ENCODE results near the gene TTC23.

TTC23 gene

DNA sequence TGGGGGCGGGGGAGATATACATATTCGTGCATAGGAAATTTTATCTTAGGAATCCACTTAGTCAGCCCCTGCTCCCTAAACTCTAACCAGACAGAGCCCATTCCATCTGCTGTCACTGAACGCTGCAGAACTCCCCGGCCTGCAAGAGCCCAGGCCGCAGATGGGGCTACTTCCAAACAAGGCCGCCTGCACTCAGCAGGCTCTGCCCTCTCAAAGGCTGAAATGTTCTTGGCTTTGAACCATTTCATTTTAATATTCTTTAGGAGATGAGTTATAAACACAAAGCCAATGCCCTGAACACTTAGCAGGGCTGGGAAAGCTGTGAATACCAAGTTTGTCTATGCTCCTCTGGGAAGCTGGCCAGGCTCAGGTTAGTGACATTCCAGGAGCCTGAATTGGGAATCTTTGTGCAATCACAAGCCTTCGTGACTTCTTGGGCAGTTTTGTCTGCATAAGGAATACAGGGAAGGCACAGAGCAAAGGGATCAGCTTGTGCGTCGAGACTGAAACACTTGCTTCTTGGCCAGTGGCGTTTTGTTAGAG is 79.5 kb downstream of the TTC23 start:
- DNase-seq (ENCODE audit: low read depth), result no peak
- TF ChIP-seq CTCF (IDR thresholded peaks at IDR 0.05; ENCODE audit: insufficient read depth, low read depth, low read length, missing control alignments), result no peak
- H3K4me3 ChIP-seq (ENCODE audit: low read depth, low read length), result no peak overlapping the region

DNA sequence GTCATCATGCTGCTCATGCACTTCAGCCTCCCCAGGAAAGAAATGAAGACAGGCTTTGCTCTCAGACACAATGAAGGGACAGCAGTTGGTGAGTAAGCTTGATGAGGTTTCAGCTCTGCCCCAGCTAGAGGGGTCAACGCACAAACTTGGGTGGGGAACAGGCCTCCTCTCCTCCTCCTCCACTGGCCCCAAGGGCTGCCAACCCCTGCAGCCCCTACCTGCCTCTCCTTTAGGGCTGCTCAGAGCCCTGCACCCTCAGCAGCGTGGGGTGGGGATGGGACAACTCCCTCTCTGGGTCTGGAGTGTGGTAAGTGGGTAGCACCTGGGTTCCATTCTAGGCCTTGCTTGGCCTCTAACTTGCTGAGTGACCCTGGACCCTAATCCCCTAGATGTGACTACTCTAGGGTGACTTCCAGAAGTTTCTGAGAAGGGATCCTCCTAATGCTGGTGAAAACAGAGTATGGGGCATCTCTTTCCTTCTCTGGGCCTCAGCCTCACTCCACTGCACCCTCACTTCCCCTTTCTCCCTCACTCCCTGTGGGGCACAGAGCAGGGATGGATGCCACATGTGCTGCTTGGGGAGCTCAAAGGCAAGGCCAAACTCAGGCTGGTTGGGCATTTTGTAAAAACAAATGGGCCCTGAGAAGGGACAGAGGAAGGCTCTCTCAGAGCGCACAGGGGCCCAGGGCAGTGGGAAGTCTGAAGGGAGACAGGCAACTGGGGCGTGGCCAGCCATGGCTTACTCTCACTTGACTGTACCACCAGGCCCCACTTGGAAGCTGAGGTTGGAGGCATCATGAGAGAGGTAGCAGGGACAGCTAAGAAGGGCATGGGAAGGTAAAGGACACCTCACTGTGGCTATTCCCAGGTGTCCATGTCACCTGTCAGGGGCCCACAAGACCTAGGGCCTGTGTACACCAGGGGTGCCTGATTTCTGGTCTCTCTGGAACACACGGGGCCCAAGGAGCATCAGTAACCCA is 80.5 kb downstream of the TTC23 start:
- TF ChIP-seq CTCF (IDR thresholded peaks at IDR 0.05; ENCODE audit: insufficient read depth, low read depth, low read length, missing control alignments), result no peak
- no peak overlapping the region for H3K4me3 ChIP-seq (ENCODE audit: low read depth, low read length)
- no peak for DNase-seq (ENCODE audit: low read depth)

DNA sequence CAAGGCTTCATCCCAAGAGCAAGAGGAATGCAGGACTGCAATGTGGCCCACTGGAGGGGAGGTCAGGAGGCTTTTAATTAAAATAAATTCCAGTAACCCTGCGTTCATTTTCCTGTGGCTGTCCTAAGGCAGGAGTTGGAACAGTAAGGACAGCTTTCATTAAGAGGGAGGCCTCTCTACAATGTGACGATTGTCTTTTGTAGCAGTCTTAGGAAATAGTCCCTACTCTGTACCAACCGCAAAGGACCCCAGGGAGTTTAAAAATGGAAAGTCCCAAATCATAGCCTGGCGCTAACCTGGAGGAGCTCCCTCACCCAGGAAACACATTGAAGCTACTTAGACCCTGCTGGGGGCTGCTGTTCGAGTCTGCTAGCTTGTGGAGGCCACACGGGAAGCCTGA is 81.7 kb downstream of the TTC23 start:
- DNase-seq (ENCODE audit: low read depth), result peak; percentile 64
- TF ChIP-seq CTCF (IDR thresholded peaks at IDR 0.05; ENCODE audit: insufficient read depth, low read depth, low read length, missing control alignments), result no peak
- no peak overlapping the region for H3K4me3 ChIP-seq (ENCODE audit: low read depth, low read length)

DNA sequence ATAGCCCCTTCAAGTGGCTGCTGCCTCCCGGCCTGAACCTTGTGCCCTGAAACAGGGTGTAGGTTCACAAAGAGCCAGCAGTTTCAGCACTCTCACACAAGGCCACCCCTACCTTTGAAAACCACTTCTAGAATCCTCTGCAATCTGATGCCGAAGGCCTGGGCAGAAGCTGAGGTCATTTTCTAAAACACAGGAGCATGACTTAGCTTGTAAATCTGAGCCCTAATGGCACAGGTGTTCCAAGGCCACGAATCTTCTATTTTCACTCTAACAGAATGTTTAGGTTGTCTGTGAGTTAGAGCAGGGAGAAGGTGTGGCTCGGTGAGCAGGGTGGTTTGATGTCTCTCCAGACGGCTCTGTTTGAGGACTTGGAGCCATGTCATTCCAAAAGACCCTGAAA is 82.2 kb downstream of the TTC23 start:
- TF ChIP-seq CTCF (IDR thresholded peaks at IDR 0.05; ENCODE audit: insufficient read depth, low read depth, low read length, missing control alignments), result no peak
- no peak for DNase-seq (ENCODE audit: low read depth)
- H3K4me3 ChIP-seq (ENCODE audit: low read depth, low read length), result no peak overlapping the region

- H3K4me3 ChIP-seq (ENCODE audit: low read depth, low read length), result no peak overlapping the region
- no peak for DNase-seq (ENCODE audit: low read depth)
- TF ChIP-seq CTCF (IDR thresholded peaks at IDR 0.05; ENCODE audit: insufficient read depth, low read depth, low read length, missing control alignments), result no peak
These were observed 83.3 kb downstream of the TTC23 start for GRCh38 chr15:99165956-99166689.

- TF ChIP-seq CTCF (IDR thresholded peaks at IDR 0.05; ENCODE audit: insufficient read depth, low read depth, low read length, missing control alignments), result no peak
- no peak for DNase-seq (ENCODE audit: low read depth)
These were observed 84.2 kb downstream of the TTC23 start for GRCh38 chr15:99165020-99165790.

More at GRCh38 chr15:99165020-99165790, 84.2 kb downstream of the TTC23 start:
- H3K4me3 ChIP-seq (ENCODE audit: low read depth, low read length), result no peak overlapping the region

Data from GM12865 (cell line).